Fibroblast of the aortic adventitia (primary cell): ENCODE measurements around the gene ATRNL1. TPM values are rescaled to one million over a fixed set of nuclear protein-coding genes. Genes with fewer than 3 reads are reported as not detected.

Experiments
- DNase-seq: peaks from one replicate; pipeline ENCODE4 v3.0.0-alpha.2; 2010; ENCODE audit warnings: low read depth
- H3K4me3 ChIP-seq: 2 replicates; pipeline ENCODE4 v1.5.1; 2011; ENCODE audit warnings: low read depth, mild to moderate bottlenecking, control low read depth, low read length, moderate library complexity
- CTCF ChIP-seq: IDR thresholded peaks from 2 replicates; pipeline ENCODE4 v1.5.1; 2011; ENCODE audit warnings: mild to moderate bottlenecking, low read length, control low read depth, inconsistent platforms; ENCODE audit not compliant: insufficient read depth
- total RNA-seq: library from RNA; depleted of rRNA; stranded (reverse); fragments of >200 nt; gene quantifications from 2 replicates; pipeline ENCODE4 v1.2.3, GENCODE V29; 2012; ENCODE audit warnings: low replicate concordance

Gene ATRNL1
- total RNA-seq, 1 donor: 1.9 TPM

DNA sequence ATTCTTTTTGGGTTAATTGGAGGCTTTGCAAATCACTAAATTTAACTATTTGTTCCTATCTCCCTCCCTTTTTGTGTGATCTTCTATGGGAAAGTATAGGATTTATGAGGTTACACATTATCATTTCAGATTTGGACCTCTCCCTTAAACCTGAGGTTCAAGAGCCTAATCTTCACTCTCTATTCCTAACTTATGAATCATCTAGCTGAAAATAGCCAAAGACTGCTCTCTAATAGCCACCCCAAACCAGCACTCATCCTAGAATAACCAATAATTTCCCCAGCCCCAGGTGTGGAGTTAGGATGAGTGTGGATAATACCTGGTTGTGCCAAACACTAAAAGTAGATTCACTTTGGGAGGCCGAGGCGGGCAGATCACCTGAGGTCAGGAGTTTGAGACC, 680.7 kb downstream of the ATRNL1 start:
- no peak for DNase-seq
- no peak overlapping the region for H3K4me3 ChIP-seq
- TF ChIP-seq CTCF: no peak

- TF ChIP-seq CTCF: no peak
- no peak for DNase-seq
- H3K4me3 ChIP-seq: no peak overlapping the region
These were observed 681.6 kb downstream of the ATRNL1 start for GRCh38 chr10:115774721-115775120.

DNA sequence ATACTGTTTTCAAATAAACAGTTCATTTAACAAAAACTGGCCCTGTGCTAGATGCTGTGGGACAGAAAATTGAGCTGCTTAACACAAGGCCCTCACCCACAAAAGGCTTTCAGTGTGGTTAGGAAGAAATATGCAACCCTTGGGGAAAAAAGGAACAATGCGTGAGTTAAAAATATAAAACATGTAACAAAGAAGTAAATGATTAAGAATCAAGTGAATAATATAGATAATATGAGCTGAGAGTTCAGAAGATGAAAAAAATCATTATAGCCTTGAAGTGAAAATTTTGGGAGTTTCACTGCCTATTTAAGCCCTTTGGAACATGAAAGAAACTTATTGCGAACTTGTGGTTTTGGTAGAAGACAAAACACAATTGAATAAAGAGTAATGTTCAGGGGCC, 684.5 kb downstream of the ATRNL1 start:
- TF ChIP-seq CTCF: no peak
- no peak overlapping the region for H3K4me3 ChIP-seq
- DNase-seq: no peak

DNA sequence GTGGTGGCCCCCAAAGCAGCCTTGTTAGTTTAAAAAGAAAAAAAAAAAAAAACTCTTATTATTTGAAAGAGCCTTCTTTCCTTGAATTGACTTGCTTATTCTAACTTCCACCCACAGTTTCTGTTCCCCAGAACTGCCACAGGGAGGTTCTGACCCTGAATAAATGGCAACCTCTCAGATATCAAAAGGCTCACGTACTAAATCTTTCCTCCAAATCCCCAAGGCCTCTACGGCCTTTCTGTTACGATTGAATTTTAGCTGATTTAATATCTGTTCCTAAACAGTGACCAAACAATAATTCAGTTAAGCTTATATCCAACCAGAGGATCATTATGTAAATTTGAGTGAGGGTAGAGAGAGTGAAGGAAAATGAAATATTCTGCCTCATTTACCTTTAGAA, 697.1 kb downstream of the ATRNL1 start:
- no peak overlapping the region for H3K4me3 ChIP-seq
- TF ChIP-seq CTCF: no peak
- DNase-seq: no peak

DNA sequence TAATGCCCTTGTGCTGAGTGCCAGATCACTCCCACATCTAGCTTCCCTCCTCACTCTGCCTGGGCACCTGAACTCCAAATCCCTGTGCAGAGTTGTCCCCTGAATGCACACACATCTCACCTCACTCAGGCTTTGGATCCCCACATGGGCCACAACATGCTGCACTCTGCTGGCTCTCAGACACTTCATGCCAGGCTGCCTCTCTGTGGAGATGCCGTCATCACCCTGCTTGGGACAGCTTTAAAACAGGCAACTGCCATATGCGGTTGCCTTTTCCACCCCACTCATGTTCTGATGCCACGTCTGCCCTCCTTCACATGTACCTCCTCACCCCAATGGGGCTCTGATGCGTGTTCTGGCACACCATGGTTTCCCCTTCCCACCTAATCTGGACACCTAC, 702.8 kb downstream of the ATRNL1 start:
- no peak for TF ChIP-seq CTCF
- no peak overlapping the region for H3K4me3 ChIP-seq
- DNase-seq: no peak

GRCh38 chr10:115801457-115801856, 708.3 kb downstream of the ATRNL1 start:
- H3K4me3 ChIP-seq: no peak overlapping the region
- no peak for DNase-seq
- TF ChIP-seq CTCF: no peak

DNA sequence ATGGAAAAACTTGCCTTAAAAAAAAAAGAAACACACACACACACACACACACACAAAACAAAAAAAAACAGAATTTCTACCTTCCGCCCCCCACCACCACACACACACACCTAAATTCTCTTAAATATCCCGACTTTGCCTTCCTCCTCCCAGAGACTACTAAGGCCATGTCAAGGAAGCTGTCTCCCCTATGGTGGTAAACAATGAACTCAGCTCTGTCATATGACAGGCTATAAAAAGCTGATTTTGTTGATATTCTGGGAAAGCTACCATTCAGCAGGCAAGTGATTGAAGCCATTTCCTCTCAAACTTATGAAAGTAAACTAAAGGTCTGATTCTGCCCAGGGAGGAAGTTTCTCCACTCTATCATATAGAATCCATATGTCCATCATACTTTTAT, 708.8 kb downstream of the ATRNL1 start:
- TF ChIP-seq CTCF: no peak
- no peak for DNase-seq
- no peak overlapping the region for H3K4me3 ChIP-seq
